H1 (cell line): ENCODE data around the gene SIGLEC11. TPM values are rescaled to one million over a fixed set of nuclear protein-coding genes. Genes with fewer than 3 reads are reported as not detected.

ENCODE experiments used
- CBX5 ChIP-seq: fragments of 300-800, 300-1000 bp; sonication (generic); IDR thresholded peaks from 2 replicates; pipeline ENCODE4 v1.7.1; 2016; ENCODE audit warnings: antibody characterized with exemption, low read length, low read depth
- polyA plus RNA-seq, 7 experiments: library from polyadenylated mRNA; depleted of rRNA in 3 of 7; stranded (reverse) in 5 of 7; unstranded in 2 of 7; fragments of >200 nt in 5 of 7; fragments of 200-250 nt in 2 of 7; gene quantifications; 1 replicate in 5 of 7; 2 replicates in 1 of 7; 4 replicates in 1 of 7; pipeline versions ENCODE4 v1.2.1 to v1.2.3, GENCODE V29; 2011 to 2013; ENCODE audit warnings: missing spikeins in 2 of 7, mixed read lengths in 2 of 7
- total RNA-seq: library from RNA; stranded (reverse); fragmentation: NEBNext Ultra II Directional; extraction: Animal tissue kit (Norgen Biotek cat#: 25700); gene quantifications from 2 replicates; pipeline ENCODE4 v1.2.1, GENCODE V29; 2021

The SIGLEC11 gene
- total and polyA plus RNA-seq, 2 of the 8 experiments (the other 6 are each of a cell fraction or from before 2014, with no cell fraction given): 0.18 TPM; not detected in 1

DNA sequence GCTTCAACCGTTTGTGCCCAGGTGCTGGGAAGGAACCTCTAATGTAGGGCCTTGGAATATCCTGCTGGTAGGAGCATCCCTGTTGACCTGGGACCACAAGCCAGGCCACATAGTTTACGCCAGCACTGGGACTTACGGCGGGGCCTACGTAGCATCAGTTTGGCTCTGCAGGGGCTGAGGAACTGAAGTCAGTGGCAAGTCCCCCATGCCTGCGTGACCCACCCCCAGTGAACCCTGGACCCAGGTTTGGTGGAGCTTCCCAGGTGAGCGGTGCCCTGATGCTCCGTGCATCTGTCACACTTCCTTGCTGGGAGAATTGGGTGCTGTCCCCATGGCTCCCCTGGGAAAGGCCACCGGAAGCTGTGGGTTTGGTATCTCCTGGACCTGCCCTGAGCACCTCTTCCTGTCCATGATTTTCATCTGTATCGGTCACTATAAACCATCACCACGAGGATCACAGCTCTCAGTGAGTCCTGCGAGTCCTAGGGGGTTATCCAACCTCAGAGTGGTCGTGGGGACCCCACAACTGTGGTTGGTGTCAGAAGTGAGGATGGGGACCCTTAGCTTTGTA is 9.9 kb downstream of the SIGLEC11 start (continued):
- TF ChIP-seq CBX5: no peak
- TF ChIP-seq, all 59 proteins: peak for 0
